NCI-H446 (cell line): ENCODE data around the gene GHRH.

Experiments used
- DNase-seq, 2 experiments: peaks; one replicate each; lab custom pipeline; 2025; lab: John Stamatoyannopoulos, UW

Gene GHRH

GRCh38 chr20:37204056-37204455 is 57.6 kb downstream of the GHRH start:
- DNase-seq: no peak

GRCh38 chr20:37202267-37202943 is 59.2 kb downstream of the GHRH start:
- peak; percentile 17 to 49 for DNase-seq

GRCh38 chr20:37201827-37202162 is 59.8 kb downstream of the GHRH start:
- DNase-seq: no peak
